Smooth muscle cell of the brain vasculature (primary cell): ENCODE results near the gene SSTR4.

ENCODE experiments used
- DNase-seq: peaks from one replicate; pipeline ENCODE4 v3.0.0-alpha.2; 2012; ENCODE audit warnings: low read depth, low spot score

SSTR4 gene

DNA sequence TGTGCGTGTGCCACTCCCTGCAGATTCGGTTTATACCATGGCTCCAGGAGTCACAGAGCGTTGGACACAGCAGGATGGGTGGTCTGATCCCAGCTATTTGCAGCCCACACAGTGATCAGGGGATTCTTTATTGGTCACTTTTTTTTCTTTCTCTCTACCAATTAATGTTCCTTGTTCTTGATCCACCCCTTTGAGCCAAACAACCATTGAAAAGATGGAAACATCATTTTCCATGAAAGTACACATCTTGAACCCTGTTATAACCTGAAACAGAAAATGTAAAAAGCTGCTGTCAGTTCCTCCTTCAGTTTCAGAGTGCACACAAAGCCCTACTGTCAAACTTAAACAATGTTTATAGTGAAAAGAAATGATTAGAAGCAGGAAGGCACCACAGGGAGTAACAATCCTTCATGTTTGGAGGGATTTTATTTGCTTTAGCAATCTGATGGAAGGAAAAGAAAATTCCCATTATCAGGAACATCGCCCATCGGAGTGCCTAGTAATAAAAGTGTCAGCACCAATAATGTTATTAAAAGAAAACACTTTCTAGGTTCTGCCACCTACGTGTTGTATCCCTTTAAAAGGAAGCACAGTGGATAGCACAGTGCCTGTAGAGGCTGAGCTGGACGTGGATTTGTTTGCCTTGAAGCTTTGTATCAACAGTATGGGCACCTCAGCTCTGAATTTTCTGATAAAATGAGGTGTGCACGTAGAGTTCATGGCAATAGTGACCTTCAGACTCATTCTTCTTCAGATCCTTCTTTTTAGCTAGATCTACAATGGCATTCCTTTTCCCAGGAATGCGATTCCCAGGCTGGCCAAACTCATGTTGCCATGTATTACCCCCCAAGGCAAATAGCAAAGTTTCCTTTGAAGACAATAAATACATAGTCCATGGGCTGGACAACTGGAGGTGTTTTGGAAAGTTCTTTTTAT is 30.4 kb downstream of the SSTR4 start:
- DNase-seq: no peak

GRCh38 chr20:23066772-23067171 is 31.7 kb downstream of the SSTR4 start:
- DNase-seq: no peak

DNA sequence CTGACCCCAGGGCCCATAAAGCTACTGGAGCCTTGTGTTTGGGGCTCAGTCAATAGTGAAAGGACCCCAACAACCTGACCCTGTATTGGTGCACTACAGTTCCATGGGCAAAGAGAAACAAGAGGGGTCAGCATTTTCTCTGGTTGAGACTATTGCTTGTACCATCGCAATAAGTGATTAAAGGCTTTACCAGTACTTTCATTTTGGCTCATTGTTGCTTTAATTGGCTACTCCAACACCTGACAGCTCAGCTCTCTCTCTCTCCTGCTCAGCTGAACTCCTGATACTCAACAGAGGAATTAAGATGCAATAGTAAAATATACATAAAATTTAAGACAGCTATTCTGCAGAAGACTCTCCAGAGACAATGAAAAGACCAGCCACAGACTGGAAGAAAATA is 33.2 kb downstream of the SSTR4 start:
- DNase-seq: no peak

- DNase-seq: no peak
Measured at GRCh38 chr20:23069108-23069507, 34.0 kb downstream of the SSTR4 start.

- no peak for DNase-seq
Measured at GRCh38 chr20:23071398-23071797, 36.3 kb downstream of the SSTR4 start.

- no peak for DNase-seq
Measured at GRCh38 chr20:23071996-23072395, 36.9 kb downstream of the SSTR4 start.

GRCh38 chr20:23072892-23073586 is 37.9 kb downstream of the SSTR4 start:
- no peak for DNase-seq

GRCh38 chr20:23074052-23074451 is 38.9 kb downstream of the SSTR4 start:
- DNase-seq: no peak

GRCh38 chr20:23077277-23077676 is 42.2 kb downstream of the SSTR4 start:
- no peak for DNase-seq

GRCh38 chr20:23078351-23079015 is 43.4 kb downstream of the SSTR4 start:
- no peak for DNase-seq

GRCh38 chr20:23079016-23079351 is 43.9 kb downstream of the SSTR4 start:
- no peak for DNase-seq

GRCh38 chr20:23079926-23080325 is 44.8 kb downstream of the SSTR4 start:
- no peak for DNase-seq

GRCh38 chr20:23080521-23080920 is 45.4 kb downstream of the SSTR4 start:
- DNase-seq: no peak

- DNase-seq: no peak
Measured at GRCh38 chr20:23081263-23081819, 46.2 kb downstream of the SSTR4 start.

DNA sequence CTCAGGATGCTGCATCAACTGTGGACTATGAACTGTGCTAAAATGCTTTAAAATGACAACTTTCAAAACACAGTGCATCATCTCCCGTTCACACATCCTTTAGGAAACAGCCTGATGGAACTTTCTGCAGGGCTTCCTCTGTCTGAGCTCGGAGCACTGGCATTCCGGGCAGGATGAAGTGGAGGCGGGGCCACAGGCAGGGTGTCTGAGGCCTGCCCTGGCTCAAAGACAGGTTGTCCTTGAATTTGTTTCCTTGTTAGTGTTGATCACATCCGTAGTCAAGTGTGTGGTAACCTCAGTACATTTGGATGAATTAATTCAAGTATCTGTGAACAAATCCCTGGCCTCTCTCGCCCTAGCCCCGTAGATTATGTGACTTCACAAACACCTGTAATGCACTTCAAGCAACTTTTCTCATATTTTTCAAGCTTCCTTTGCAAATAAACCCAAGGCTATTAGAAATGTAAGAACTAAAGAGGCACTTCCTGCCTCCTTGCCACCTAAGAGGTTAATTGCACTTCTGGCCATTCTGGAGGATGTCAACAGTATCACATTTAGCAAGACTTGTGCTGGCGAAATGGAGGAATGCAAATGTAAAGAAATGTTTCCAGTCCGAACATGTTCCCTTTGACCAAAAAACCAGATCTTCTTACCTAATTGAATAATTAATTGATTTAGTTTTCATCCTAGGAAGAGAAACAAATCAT is 47.9 kb downstream of the SSTR4 start:
- DNase-seq: no peak

DNA sequence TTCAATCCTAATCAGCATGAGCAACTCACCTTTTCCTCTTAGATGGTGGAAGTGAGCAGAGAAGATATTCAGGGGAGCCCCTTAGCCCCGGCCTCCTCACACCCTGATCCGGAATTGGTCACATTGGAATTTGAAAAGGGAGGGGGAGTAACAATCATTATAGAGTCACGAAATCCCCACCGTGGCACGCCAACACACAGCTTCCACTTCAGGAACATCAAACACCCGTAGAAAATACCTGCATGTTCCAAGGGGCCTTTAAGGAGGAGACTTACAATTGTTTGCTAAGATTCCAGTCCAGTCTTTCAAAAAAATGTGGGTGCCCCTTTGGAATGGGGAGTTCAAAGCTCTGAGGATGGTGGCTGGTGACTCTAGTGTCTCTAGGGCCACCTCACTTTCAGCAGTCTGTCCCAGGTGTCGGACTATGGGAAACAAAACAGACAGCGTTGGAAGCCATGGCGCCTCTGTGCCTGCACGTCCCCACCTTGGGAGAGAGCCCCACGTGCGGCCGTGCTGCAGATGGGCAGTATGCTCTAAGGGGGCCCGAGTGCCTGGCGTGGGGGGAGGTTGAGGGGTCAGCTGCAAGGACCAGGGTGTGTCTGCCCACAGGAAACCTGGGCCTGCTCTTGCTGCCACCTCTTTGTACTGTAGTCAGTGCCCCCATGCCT is 48.6 kb downstream of the SSTR4 start:
- no peak for DNase-seq

GRCh38 chr20:23084282-23084844 is 49.3 kb downstream of the SSTR4 start:
- DNase-seq: no peak

- no peak for DNase-seq
Measured at GRCh38 chr20:23084845-23085365, 49.8 kb downstream of the SSTR4 start.

- DNase-seq: no peak
Measured at GRCh38 chr20:23085436-23086055, 50.4 kb downstream of the SSTR4 start.

DNA sequence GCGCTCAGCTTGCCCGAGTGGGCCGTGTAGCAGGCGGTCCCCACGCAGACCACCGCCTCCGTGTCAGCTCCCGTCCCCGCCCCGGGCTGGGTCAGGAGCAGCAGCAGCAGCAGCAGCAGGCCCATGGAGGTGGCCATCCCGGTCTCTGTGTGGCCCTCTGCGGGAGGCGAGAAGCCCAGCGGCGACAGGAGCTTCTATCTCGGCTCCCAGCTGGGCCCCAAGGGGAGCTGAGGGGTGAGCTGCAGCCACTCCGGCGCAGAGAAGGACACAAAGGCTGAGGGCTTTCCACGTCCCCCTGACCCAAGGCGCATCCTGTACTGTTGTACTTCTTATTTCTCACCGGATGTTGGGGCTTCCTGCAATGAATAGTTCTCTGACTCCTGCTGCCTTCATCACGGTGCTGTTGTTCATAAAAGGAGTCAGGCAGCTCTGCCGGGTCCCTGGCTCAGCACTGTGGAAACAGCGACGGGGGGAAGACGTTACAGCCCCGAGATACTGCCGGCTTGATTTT is 51.0 kb downstream of the SSTR4 start, which contains the start of gene CD93:
Gene CD93, minus strand, starts transcription at position 269 of the 511 bp plus-strand sequence. Its CDS starts 132 bp downstream, at position 137.
- no peak for DNase-seq
